Smooth muscle cell (in vitro differentiated cells): Measurements from ENCODE around the gene MIF. TPM values are rescaled to one million over a fixed set of nuclear protein-coding genes. Genes with fewer than 3 reads are reported as not detected.
"Not testable (repeated sequence)": the region's sequence is repeated elsewhere in the genome, so short reads cannot be mapped to it uniquely, and the experiment has no call there.

Source experiments
- DNase-seq: peaks from one replicate; lab custom pipeline; 2025; ENCODE audit not compliant: unreplicated experiment; lab: John Stamatoyannopoulos, UW
- H2AFZ ChIP-seq: fragments of 200-600 bp; sonication (generic); 2 replicates; pipeline ENCODE4 v1.6.0; 2016; ENCODE audit warnings: antibody characterized with exemption, low read depth, mild to moderate bottlenecking
- H3F3A ChIP-seq: fragments of 200-600 bp; sonication (generic); 2 replicates; pipeline ENCODE4 v1.6.0; 2017; ENCODE audit warnings: antibody characterized with exemption, low read depth
- H3K27ac ChIP-seq: fragments of 200-600 bp; sonication (generic); 2 replicates; pipeline ENCODE4 v1.5.1; 2016; ENCODE audit warnings: low read depth, mild to moderate bottlenecking
- H3K27me3 ChIP-seq: fragments of 200-600 bp; sonication (generic); 2 replicates; pipeline ENCODE4 v1.6.1; 2016; ENCODE audit warnings: low read depth, mild to moderate bottlenecking
- H3K36me3 ChIP-seq: fragments of 200-600 bp; sonication (generic); 2 replicates; pipeline ENCODE4 v1.5.1; 2016; ENCODE audit warnings: low read depth
- H3K4me1 ChIP-seq: fragments of 200-600 bp; sonication (generic); 2 replicates; pipeline ENCODE4 v1.5.1; 2016; ENCODE audit warnings: low read depth
- H3K4me2 ChIP-seq: fragments of 200-600 bp; sonication (generic); 2 replicates; pipeline ENCODE4 v1.6.0; 2016; ENCODE audit warnings: mild to moderate bottlenecking
- H3K4me3 ChIP-seq: fragments of 200-600 bp; sonication (generic); 2 replicates; pipeline ENCODE4 v1.5.1; 2016; ENCODE audit warnings: mild to moderate bottlenecking
- H3K79me2 ChIP-seq: fragments of 200-600 bp; sonication (generic); 2 replicates; pipeline ENCODE4 v1.6.0; 2016; ENCODE audit warnings: low read depth, mild to moderate bottlenecking
- H3K9ac ChIP-seq: fragments of 200-600 bp; sonication (generic); 2 replicates; pipeline ENCODE4 v1.6.0; 2016; ENCODE audit warnings: low read depth
- H3K9me3 ChIP-seq: fragments of 200-600 bp; sonication (generic); replicated peaks from 2 replicates; pipeline ENCODE4 v1.5.1; 2016; ENCODE audit warnings: low read depth
- H4K20me1 ChIP-seq: fragments of 200-600 bp; sonication (generic); 2 replicates; pipeline ENCODE4 v1.6.0; 2016; ENCODE audit warnings: low read depth
- WGBS: methylation state at CpG from one replicate; pipeline ENCODE4 v1.1.7; 2016; ENCODE audit warnings: low lambda C conversion rate; 5-methylcytosine and 5-hydroxymethylcytosine counted together
- polyA plus RNA-seq: library from polyadenylated mRNA; unstranded; fragments of >200 nt; fragmentation: Nextera tagmentation; extraction: Ambion mirVana; gene quantifications from 2 replicates; pipeline ENCODE4 v1.2.1, GENCODE V29; 2016
- total RNA-seq: library from RNA; depleted of rRNA; stranded (reverse); fragments of >200 nt; gene quantifications from 2 replicates; pipeline ENCODE4 v1.2.3, GENCODE V29; 2014
- TF ChIP-seq, protein P1 (sequence below): fragments of 200-600 bp; sonication (generic); IDR thresholded peaks from 2 replicates; pipeline ENCODE4 v1.5.1; 2017; ENCODE audit warnings: borderline replicate concordance, mild to moderate bottlenecking, antibody characterized with exemption; ENCODE audit not compliant: insufficient read depth, poor library complexity, severe bottlenecking

Gene MIF
- total and polyA plus RNA-seq, 2 experiments from 2014 or later = 412 to 2,922 TPM

DNA sequence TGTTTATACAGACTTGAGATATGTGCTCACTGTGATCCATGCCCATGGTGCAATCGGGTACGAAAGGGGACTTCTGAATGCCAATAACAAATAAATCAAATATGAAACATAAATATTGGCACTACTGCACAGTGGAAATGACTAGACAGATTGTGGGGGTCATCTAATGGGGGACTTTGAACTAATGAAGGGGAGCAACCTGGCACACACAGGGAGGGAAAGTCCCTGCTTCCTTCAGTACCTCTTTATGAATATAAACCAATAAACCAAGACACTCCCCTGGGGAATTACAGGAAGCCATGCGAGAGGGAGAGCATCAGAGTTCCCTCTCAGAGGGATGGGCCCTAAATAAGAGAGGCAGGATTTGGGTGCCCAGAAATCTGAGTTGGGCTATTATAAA lies 21.1 kb downstream of the MIF start:
- TF ChIP-seq, protein P1, sequence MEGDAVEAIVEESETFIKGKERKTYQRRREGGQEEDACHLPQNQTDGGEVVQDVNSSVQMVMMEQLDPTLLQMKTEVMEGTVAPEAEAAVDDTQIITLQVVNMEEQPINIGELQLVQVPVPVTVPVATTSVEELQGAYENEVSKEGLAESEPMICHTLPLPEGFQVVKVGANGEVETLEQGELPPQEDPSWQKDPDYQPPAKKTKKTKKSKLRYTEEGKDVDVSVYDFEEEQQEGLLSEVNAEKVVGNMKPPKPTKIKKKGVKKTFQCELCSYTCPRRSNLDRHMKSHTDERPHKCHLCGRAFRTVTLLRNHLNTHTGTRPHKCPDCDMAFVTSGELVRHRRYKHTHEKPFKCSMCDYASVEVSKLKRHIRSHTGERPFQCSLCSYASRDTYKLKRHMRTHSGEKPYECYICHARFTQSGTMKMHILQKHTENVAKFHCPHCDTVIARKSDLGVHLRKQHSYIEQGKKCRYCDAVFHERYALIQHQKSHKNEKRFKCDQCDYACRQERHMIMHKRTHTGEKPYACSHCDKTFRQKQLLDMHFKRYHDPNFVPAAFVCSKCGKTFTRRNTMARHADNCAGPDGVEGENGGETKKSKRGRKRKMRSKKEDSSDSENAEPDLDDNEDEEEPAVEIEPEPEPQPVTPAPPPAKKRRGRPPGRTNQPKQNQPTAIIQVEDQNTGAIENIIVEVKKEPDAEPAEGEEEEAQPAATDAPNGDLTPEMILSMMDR = no peak

DNA sequence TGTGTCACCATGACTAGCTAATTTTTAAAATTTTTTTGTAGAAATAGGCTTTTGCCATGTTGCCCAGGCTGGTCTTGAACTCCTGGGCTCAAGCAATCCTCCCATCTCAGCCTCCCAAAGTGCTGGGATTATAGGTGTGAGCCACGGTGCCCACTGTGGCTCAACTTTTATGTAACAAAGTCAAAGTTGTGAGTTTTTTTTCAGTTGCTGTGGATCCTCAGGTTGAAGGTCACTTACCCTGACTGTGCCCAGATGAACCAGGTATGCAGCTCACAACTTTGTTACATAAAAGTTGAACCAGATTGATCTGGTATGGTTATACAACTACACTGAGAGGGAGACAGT lies 26.1 kb downstream of the MIF start:
- peak overlapping the region; percentile 82 for H3K27ac ChIP-seq
- not testable (repeated sequence) for H3K9me3 ChIP-seq, H3K4me1 ChIP-seq, H3K27me3 ChIP-seq, H3K9ac ChIP-seq, H3F3A ChIP-seq, H3K36me3 ChIP-seq, H3K4me3 ChIP-seq, H3K4me2 ChIP-seq, DNase-seq, H4K20me1 ChIP-seq, H2AFZ ChIP-seq, H3K79me2 ChIP-seq
- WGBS = 100% methylated on average over 1 of the region's 1 CpG

More for the DNA sequence above, 21.1 kb downstream of the MIF start:
- H3K4me1 ChIP-seq = peaks cover 6% of the 10 kb centered on the region
- H3K4me3 ChIP-seq = no peak overlapping the region
- H3K36me3 ChIP-seq = no peaks in the 10 kb centered on the region
- no peaks in the 10 kb centered on the region for H3K9me3 ChIP-seq
- no peak overlapping the region for H3K4me2 ChIP-seq
- H3F3A ChIP-seq = peaks cover 13% of the 10 kb centered on the region
- no peak overlapping the region for H2AFZ ChIP-seq
- 99% methylated on average over 3 of the region's 3 CpGs for WGBS
- DNase-seq = no peak
- no peak overlapping the region for H3K27ac ChIP-seq
- H3K9ac ChIP-seq = no peak overlapping the region
- no peaks in the 10 kb centered on the region for H4K20me1 ChIP-seq
- no peaks in the 10 kb centered on the region for H3K27me3 ChIP-seq
- peaks cover 8% of the 10 kb centered on the region for H3K79me2 ChIP-seq

DNA sequence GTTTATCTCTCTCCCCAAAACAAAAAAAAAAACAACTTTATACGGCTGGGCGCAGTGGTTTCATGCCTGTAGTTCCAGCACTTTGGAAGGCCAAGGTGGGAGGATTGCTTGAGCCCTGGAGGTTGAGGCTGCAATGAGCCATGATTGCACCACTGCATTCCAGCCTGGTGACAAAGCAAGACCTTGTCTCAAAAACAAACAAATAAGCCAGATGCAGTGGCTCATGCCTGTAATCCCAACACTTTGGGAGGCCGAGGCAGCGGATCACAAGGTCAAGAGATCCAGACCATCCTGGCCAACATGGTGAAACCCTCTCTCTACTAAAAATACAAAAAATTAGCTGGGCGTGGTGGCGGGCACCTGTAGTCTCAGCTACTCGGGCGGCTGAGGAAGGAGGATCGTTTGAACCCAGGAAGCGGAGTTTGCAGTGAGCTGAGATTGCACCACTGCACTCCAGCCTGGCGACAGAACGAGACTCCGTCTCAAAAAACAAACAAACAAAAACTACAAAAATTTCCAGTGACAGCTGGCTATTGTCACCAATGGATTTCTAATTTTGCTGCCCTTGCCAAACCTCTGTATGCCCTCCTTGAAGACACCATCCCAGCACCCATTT lies 27.5 kb downstream of the MIF start:
- H3K4me3 ChIP-seq, H3K36me3 ChIP-seq, H3F3A ChIP-seq, H3K9me3 ChIP-seq, H3K79me2 ChIP-seq, DNase-seq, H2AFZ ChIP-seq, H3K4me1 ChIP-seq, H4K20me1 ChIP-seq, H3K9ac ChIP-seq, H3K27me3 ChIP-seq, H3K4me2 ChIP-seq: not testable (repeated sequence)
- 83% methylated on average over 13 of the region's 13 CpGs for WGBS
- peak overlapping the region; percentile 50 for H3K27ac ChIP-seq

DNA sequence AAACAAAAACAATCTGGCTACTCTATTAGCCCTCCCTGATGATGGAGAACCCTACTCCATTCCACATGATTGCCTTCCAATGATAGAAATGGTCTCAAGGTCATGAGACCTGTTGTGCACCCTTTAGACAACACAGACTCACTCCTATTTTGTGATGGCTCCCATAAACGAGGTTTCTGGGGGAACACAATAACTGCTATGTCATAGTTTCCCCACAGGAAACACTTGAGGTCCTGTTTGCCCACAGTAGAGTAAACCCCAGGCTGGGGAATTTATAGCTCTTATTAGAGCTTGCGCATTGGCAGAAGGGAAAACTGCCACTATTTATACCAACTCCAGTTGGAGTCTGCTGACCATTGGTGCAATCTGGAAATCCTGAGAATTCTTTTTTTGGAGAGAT lies 28.7 kb downstream of the MIF start:
- Histone ChIP-seq H3K4me2 (no peak overlapping the region), H3K4me1 (no peaks in the 10 kb centered on the region), H3K9ac (no peak overlapping the region), H2AFZ (no peak overlapping the region), H3K36me3 (peaks cover 5% of the 10 kb centered on the region), H4K20me1 (no peaks in the 10 kb centered on the region), H3F3A (no peaks in the 10 kb centered on the region), H3K27me3 (no peaks in the 10 kb centered on the region), H3K79me2 (no peaks in the 10 kb centered on the region), H3K27ac (no peak overlapping the region), H3K9me3 (no peaks in the 10 kb centered on the region), H3K4me3 (no peak overlapping the region)
- 98% methylated on average over 2 of the region's 2 CpGs for WGBS
- TF ChIP-seq, protein P1 = no peak
- no peak for DNase-seq

DNA sequence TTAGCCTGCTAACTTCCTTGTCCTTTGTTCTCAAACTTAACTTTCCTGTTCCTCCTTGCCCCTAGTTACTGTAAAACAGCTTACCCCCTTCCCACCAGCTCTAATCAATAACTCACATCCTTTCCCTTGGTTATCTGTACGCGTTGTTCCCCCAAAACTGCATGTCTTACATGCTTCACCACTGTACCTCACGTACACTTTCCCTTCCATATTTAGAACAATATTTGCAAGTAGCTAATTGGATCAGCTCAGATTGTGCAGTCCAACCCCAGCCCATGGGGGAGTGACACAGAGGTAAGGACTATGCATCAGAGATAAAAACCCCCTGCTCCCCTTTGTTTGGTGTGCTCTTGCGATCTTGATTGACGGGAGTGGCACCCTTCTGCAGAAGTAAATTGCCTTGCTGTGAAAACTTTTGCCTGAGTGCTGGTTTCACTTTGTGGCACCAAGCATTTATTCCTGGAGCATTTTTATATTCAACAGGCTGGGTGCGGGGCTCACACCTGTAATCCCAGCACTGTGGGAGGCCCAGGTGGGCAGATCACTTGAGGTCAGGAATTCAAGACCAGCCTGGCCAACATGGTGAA lies 30.9 kb downstream of the MIF start:
- H3K9me3 ChIP-seq = no peaks in the 10 kb centered on the region
- DNase-seq = no peak
- no peaks in the 10 kb centered on the region for H3F3A ChIP-seq
- no peak overlapping the region for H3K4me2 ChIP-seq
- peaks cover 2% of the 10 kb centered on the region for H3K79me2 ChIP-seq
- no peak overlapping the region for H3K4me3 ChIP-seq
- H3K4me1 ChIP-seq = no peaks in the 10 kb centered on the region
- H4K20me1 ChIP-seq = peaks cover 5% of the 10 kb centered on the region
- H2AFZ ChIP-seq = no peak overlapping the region
- H3K9ac ChIP-seq = no peak overlapping the region
- TF ChIP-seq, protein P1 = no peak
- no peaks in the 10 kb centered on the region for H3K27me3 ChIP-seq
- H3K36me3 ChIP-seq = peaks cover 5% of the 10 kb centered on the region
- H3K27ac ChIP-seq = no peak overlapping the region
- WGBS = 81% methylated on average over 6 of the region's 6 CpGs
